SK-N-SH (cell line): ENCODE measurements around the gene HNRNPL. TPM values are rescaled to one million over a fixed set of nuclear protein-coding genes. Genes with fewer than 3 reads are reported as not detected.

ENCODE experiments used
- CTCF ChIA-PET: fragments of 300-600, 350-600 bp; formaldehyde crosslinking; extraction: SDS; loops from one replicate; lab custom pipeline; 2021; lab: Yijun Ruan, JAX
- POLR2A ChIA-PET: fragments of 350-600 bp; sonication (Branson Sonifier 250); formaldehyde crosslinking; extraction: SDS; loops from one replicate; lab custom pipeline; 2020; ENCODE audit warnings: antibody characterized with exemption, inconsistent platforms; lab: Yijun Ruan, JAX
- DNase-seq: peaks from one replicate; pipeline ENCODE4 v3.0.0; 2012
- H2AFZ ChIP-seq: fragments of 200-600 bp; sonication (generic); 2 replicates; pipeline ENCODE4 v1.8.1; 2016; ENCODE audit warnings: antibody characterized with exemption, mild to moderate bottlenecking, low read depth
- H3F3A ChIP-seq: fragments of 200-600 bp; sonication (generic); replicated peaks from 2 replicates; pipeline ENCODE3; 2016; ENCODE audit warnings: antibody characterized with exemption, mild to moderate bottlenecking; ENCODE audit not compliant: insufficient read depth
- H3K27ac ChIP-seq, 2 experiments: fragments of 200-500 bp in 1 of 2; fragments of 200-600 bp in 1 of 2; sonication (Bioruptor generic) in 1 of 2; sonication (generic), shearing (Covaris generic) in 1 of 2; 2 replicates each; pipeline versions ENCODE4 v1.5.1 to v1.6.1; 2014 to 2016; ENCODE audit warnings: low read depth in 2 of 2, inconsistent platforms in 1 of 2, low read length in 1 of 2, mild to moderate bottlenecking in 1 of 2, mixed read lengths in 1 of 2
- H3K27me3 ChIP-seq: fragments of 200-600 bp; sonication (generic), shearing (Covaris generic); 2 replicates; pipeline ENCODE4 v1.6.1; 2016; ENCODE audit warnings: mixed run types; ENCODE audit not compliant: insufficient read depth
- H3K36me3 ChIP-seq, 2 experiments: fragments of 200-500 bp in 1 of 2; fragments of 200-600 bp in 1 of 2; sonication (Bioruptor generic) in 1 of 2; sonication (generic) in 1 of 2; replicated peaks in 1 of 2; 2 replicates each; pipeline versions ENCODE3 to v1.5.1; 2014 to 2016; ENCODE audit warnings: low read length in 1 of 2, mild to moderate bottlenecking in 1 of 2; ENCODE audit not compliant: insufficient read depth in 2 of 2, control insufficient read depth in 1 of 2
- H3K4me1 ChIP-seq, 2 experiments: fragments of 200-500 bp in 1 of 2; fragments of 200-600 bp in 1 of 2; sonication (Bioruptor generic) in 1 of 2; sonication (generic), shearing (Covaris generic) in 1 of 2; 2 replicates each; pipeline versions ENCODE4 v1.5.1 to v1.6.1; 2014 to 2016; ENCODE audit warnings: low read depth in 1 of 2, low read length in 1 of 2, mixed run types in 1 of 2; ENCODE audit not compliant: insufficient read depth in 2 of 2, control insufficient read depth in 1 of 2
- H3K4me2 ChIP-seq: fragments of 200-600 bp; sonication (generic), shearing (Covaris generic); 2 replicates; pipeline ENCODE4 v1.6.1; 2017; ENCODE audit warnings: mixed run types
- H3K4me3 ChIP-seq, 2 experiments: fragments of 200-500 bp in 1 of 2; fragments of 200-600 bp in 1 of 2; sonication (Bioruptor generic) in 1 of 2; sonication (generic), shearing (Covaris generic) in 1 of 2; 2 replicates each; pipeline versions ENCODE4 v1.5.1 to v1.8.1; 2014 to 2016; ENCODE audit warnings: low read depth in 2 of 2, inconsistent platforms in 1 of 2, low read length in 1 of 2, mild to moderate bottlenecking in 1 of 2, mixed read lengths in 1 of 2, moderate library complexity in 1 of 2
- H3K79me2 ChIP-seq: fragments of 200-600 bp; sonication (generic); 2 replicates; pipeline ENCODE4 v1.8.1; 2017; ENCODE audit warnings: mild to moderate bottlenecking; ENCODE audit not compliant: insufficient read depth
- H3K9ac ChIP-seq: fragments of 200-600 bp; sonication (generic); 2 replicates; pipeline ENCODE4 v1.6.1; 2017; ENCODE audit warnings: mixed run types
- H3K9me2 ChIP-seq: fragments of 200-600 bp; sonication (generic); 2 replicates; pipeline ENCODE4 v1.6.1; 2017; ENCODE audit warnings: mixed run types
- H3K9me3 ChIP-seq: fragments of 200-600 bp; sonication (generic); 2 replicates; pipeline ENCODE4 v1.6.1; 2017; ENCODE audit warnings: mixed run types, mild to moderate bottlenecking, moderate library complexity
- H4K20me1 ChIP-seq: fragments of 200-600 bp; sonication (generic); 2 replicates; pipeline ENCODE4 v1.6.1; 2017; ENCODE audit warnings: mild to moderate bottlenecking, mixed run types; ENCODE audit not compliant: insufficient read depth
- CHD2 ChIP-seq: fragments of 150-350 bp; IDR thresholded peaks from 2 replicates; pipeline ENCODE4 v1.6.1; 2018; ENCODE audit warnings: low read length; ENCODE audit not compliant: partially characterized antibody
- ELF1 ChIP-seq: IDR thresholded peaks from 2 replicates; pipeline ENCODE4 v1.4.0; 2012
- EP300 ChIP-seq, 2 experiments: IDR thresholded peaks; 2 replicates each; pipeline versions ENCODE4 v1.4.0 to v1.6.1; 2012; ENCODE audit warnings: borderline replicate concordance in 1 of 2, low read depth in 1 of 2, low read length in 1 of 2
- FOSL2 ChIP-seq: IDR thresholded peaks from 2 replicates; pipeline ENCODE4 v1.4.0; 2012; ENCODE audit warnings: low read depth, mild to moderate bottlenecking, moderate library complexity, borderline replicate concordance
- GABPA ChIP-seq: IDR thresholded peaks from 2 replicates; pipeline ENCODE4 v1.4.0; 2012; ENCODE audit warnings: low read depth, mild to moderate bottlenecking
- GATA2 ChIP-seq: sonication (generic); formaldehyde crosslinking; IDR thresholded peaks from 2 replicates; pipeline ENCODE4 v1.5.0; 2020; ENCODE audit warnings: mild to moderate bottlenecking, missing genetic modification reagents
- JUND ChIP-seq: IDR thresholded peaks from 2 replicates; pipeline ENCODE4 v1.4.0; 2012
- MEF2A ChIP-seq: IDR thresholded peaks from 2 replicates; pipeline ENCODE4 v1.4.0; 2012; ENCODE audit warnings: low read depth, borderline replicate concordance
- MXI1 ChIP-seq: IDR thresholded peaks from 2 replicates; pipeline ENCODE4 v1.6.1; 2012; ENCODE audit warnings: mild to moderate bottlenecking, low read depth, low read length, improper control_type of control experiment
- NFIC ChIP-seq: IDR thresholded peaks from 2 replicates; pipeline ENCODE4 v1.4.0; 2012; ENCODE audit warnings: borderline replicate concordance
- NRF1 ChIP-seq: IDR thresholded peaks from 2 replicates; pipeline ENCODE4 v1.6.1; 2012; ENCODE audit warnings: low read depth, mild to moderate bottlenecking, low read length
- POLR2AphosphoS5 ChIP-seq: IDR thresholded peaks from 2 replicates; pipeline ENCODE4 v1.6.1; 2012; ENCODE audit warnings: low read depth, low read length
- RAD21 ChIP-seq: IDR thresholded peaks from 2 replicates; pipeline ENCODE4 v1.6.1; 2012; ENCODE audit warnings: mild to moderate bottlenecking, low read length
- RXRA ChIP-seq: IDR thresholded peaks from 2 replicates; pipeline ENCODE4 v1.4.0; 2012; ENCODE audit warnings: low read depth, mild to moderate bottlenecking, borderline replicate concordance
- SMC3 ChIP-seq: IDR thresholded peaks from 2 replicates; pipeline ENCODE4 v1.6.1; 2012; ENCODE audit warnings: low read depth, low read length, improper control_type of control experiment
- TAF1 ChIP-seq: IDR thresholded peaks from 2 replicates; pipeline ENCODE4 v1.6.1; 2012; ENCODE audit warnings: low read depth, mild to moderate bottlenecking, low read length, moderate library complexity, borderline replicate concordance
- TCF12 ChIP-seq: IDR thresholded peaks from 2 replicates; pipeline ENCODE4 v1.4.0; 2012
- TEAD4 ChIP-seq: IDR thresholded peaks from 2 replicates; pipeline ENCODE4 v1.4.0; 2012; ENCODE audit warnings: mild to moderate bottlenecking, borderline replicate concordance; ENCODE audit not compliant: insufficient read depth
- YY1 ChIP-seq: IDR thresholded peaks from 2 replicates; pipeline ENCODE4 v1.4.0; 2012; ENCODE audit warnings: low read depth, mild to moderate bottlenecking
- WGBS: methylation state at CpG from one replicate; pipeline ENCODE4 v1.1.6; 2017; ENCODE audit warnings: low lambda C conversion rate; 5-methylcytosine and 5-hydroxymethylcytosine counted together
- polyA plus RNA-seq, 3 experiments: library from polyadenylated mRNA; depleted of rRNA; stranded (reverse); fragments of >200 nt; gene quantifications; 2 replicates each; pipeline ENCODE4 v1.2.3, GENCODE V29; 2012
- TF ChIP-seq, protein P1 (sequence below): IDR thresholded peaks from 2 replicates; pipeline ENCODE4; 2012
- TF ChIP-seq, protein P2 (sequence below): fragments of 150-350 bp; IDR thresholded peaks from 2 replicates; pipeline ENCODE4 v1.6.1; 2016; ENCODE audit warnings: mild to moderate bottlenecking, low read depth, low read length
- TF ChIP-seq, protein P3 (sequence below): IDR thresholded peaks from 2 replicates; pipeline ENCODE4 v1.4.0; 2012; ENCODE audit warnings: low read depth
- TF ChIP-seq, protein P4 (sequence below): fragments of 150-350 bp; IDR thresholded peaks from 2 replicates; pipeline ENCODE4 v1.6.1; 2017; ENCODE audit warnings: antibody characterized with exemption, low read length, low read depth, borderline replicate concordance
- TF ChIP-seq, protein P5 (sequence below): fragments of 200-600 bp; sonication (generic); IDR thresholded peaks from 2 replicates; pipeline ENCODE4 v1.6.1; 2017; ENCODE audit warnings: antibody characterized with exemption, mild to moderate bottlenecking, moderate library complexity
- TF ChIP-seq, protein P6 (sequence below): IDR thresholded peaks from 2 replicates; pipeline ENCODE4 v1.4.0; 2012; ENCODE audit warnings: low read depth, borderline replicate concordance
- TF ChIP-seq, protein P7 (sequence below): IDR thresholded peaks from 2 replicates; pipeline ENCODE4 v1.4.0; 2012; ENCODE audit warnings: low read depth, borderline replicate concordance

HNRNPL gene
- polyA plus RNA-seq (2012; rRNA removed), result 249 and 280 TPM in 2 replicates
- polyA plus RNA-seq (2012; cell fraction: cytosol; rRNA removed), result 177 and 211 TPM in 2 replicates
- 330 and 355 TPM in 2 replicates for polyA plus RNA-seq (2012; cell fraction: nucleus; rRNA removed)

DNA sequence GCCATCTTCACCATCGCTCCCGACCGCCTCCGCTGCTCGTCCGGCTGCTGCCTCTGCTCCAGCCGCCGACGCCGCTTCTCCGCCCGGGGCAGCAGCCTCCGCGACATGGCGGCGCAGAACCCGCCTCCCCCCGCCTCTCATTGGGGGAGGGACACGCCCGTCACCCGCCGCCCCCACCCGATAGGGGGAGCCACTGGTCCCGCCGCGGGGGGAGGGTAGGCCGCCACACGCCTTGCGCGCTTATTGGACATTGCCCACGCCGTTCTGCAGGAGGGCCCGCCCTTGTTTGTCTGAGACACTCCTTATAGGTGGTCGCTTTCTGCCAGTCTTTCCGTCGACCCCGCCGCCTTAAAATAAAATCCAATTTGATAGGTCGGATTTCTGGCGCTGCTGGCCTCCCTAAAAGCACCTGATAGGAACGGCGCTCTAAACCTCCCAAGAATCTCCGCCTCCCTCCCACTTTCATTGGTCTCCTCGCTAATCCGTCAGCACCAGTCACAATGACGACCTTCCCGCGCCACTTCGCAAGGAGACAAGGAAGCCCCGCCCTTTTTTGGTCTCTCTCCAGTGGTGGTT is at the start of gene HNRNPL:
Gene HNRNPL, minus strand, starts transcription at position 127 of the 576 bp plus-strand sequence. Its CDS starts 20 bp downstream, at position 107.
- H3K36me3 ChIP-seq, result peaks cover 25 to 33% of the 10 kb centered on the region in 2 experiments
- ChIA-PET CTCF (interaction anchor here (0.8 to 2.6 kb wide), 2 partner anchors 10 to 80 kb away, joined by 3 to 6 read pairs; partner anchors contain the start of genes MRPS12 and SARS2), POLR2A (interaction anchor here (0.9 to 2.2 kb wide), 3 partner anchors 12 to 80 kb away, joined by 3 to 9 read pairs (median 3); partner anchors contain the start of genes MRPS12 and SARS2)
- H3F3A ChIP-seq, result peaks cover 20% of the 10 kb centered on the region
- H4K20me1 ChIP-seq, result peaks cover 42% of the 10 kb centered on the region
- H3K4me3 ChIP-seq, result peak within 1 kb of the TSS; percentile 67 to 87
- no peak within 1 kb of the TSS for H2AFZ ChIP-seq
- no peaks in the 10 kb centered on the region for H3K27me3 ChIP-seq
- H3K9me3 ChIP-seq, result no peaks in the 10 kb centered on the region
- peak within 1 kb of the TSS; percentile 97 to 99 for H3K27ac ChIP-seq
- peak within 1 kb of the TSS; percentile 100 for H3K9ac ChIP-seq
- under 1% methylated on average over 35 of the region's 50 CpGs for WGBS
- H3K4me2 ChIP-seq, result peak within 1 kb of the TSS; percentile 97
- peaks cover 49% of the 10 kb centered on the region for H3K79me2 ChIP-seq
- DNase-seq, result peak; percentile 96
- H3K9me2 ChIP-seq, result no peaks in the 10 kb centered on the region
- peaks cover 18 to 30% of the 10 kb centered on the region in 2 experiments; a peak in 1 of 4 replicates for H3K4me1 ChIP-seq
- peak; percentile 84; the same call in 1 of the 2 replicates for TF ChIP-seq TAF1
- TF ChIP-seq RAD21, result no peak; the same call in 1 of the 2 replicates
- TF ChIP-seq, protein P1, sequence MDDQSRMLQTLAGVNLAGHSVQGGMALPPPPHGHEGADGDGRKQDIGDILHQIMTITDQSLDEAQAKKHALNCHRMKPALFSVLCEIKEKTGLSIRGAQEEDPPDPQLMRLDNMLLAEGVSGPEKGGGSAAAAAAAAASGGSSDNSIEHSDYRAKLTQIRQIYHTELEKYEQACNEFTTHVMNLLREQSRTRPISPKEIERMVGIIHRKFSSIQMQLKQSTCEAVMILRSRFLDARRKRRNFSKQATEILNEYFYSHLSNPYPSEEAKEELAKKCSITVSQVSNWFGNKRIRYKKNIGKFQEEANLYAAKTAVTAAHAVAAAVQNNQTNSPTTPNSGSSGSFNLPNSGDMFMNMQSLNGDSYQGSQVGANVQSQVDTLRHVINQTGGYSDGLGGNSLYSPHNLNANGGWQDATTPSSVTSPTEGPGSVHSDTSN, result peak; percentile 96
- TF ChIP-seq, protein P2, sequence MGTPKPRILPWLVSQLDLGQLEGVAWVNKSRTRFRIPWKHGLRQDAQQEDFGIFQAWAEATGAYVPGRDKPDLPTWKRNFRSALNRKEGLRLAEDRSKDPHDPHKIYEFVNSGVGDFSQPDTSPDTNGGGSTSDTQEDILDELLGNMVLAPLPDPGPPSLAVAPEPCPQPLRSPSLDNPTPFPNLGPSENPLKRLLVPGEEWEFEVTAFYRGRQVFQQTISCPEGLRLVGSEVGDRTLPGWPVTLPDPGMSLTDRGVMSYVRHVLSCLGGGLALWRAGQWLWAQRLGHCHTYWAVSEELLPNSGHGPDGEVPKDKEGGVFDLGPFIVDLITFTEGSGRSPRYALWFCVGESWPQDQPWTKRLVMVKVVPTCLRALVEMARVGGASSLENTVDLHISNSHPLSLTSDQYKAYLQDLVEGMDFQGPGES, result peak; percentile 79
- no peak for TF ChIP-seq TEAD4
- TF ChIP-seq MEF2A, result no peak
- TF ChIP-seq JUND, result no peak
- TF ChIP-seq, protein P3, sequence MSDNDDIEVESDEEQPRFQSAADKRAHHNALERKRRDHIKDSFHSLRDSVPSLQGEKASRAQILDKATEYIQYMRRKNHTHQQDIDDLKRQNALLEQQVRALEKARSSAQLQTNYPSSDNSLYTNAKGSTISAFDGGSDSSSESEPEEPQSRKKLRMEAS, result no peak
- TF ChIP-seq, protein P4, sequence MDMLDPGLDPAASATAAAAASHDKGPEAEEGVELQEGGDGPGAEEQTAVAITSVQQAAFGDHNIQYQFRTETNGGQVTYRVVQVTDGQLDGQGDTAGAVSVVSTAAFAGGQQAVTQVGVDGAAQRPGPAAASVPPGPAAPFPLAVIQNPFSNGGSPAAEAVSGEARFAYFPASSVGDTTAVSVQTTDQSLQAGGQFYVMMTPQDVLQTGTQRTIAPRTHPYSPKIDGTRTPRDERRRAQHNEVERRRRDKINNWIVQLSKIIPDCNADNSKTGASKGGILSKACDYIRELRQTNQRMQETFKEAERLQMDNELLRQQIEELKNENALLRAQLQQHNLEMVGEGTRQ, result no peak
- TF ChIP-seq EP300 (IDR thresholded peaks at IDR 0.05; ENCODE audit: borderline replicate concordance in 1 of 2, low read depth in 1 of 2, low read length in 1 of 2), result no peak; a peak in 1 of 4 replicates
- TF ChIP-seq, protein P5, sequence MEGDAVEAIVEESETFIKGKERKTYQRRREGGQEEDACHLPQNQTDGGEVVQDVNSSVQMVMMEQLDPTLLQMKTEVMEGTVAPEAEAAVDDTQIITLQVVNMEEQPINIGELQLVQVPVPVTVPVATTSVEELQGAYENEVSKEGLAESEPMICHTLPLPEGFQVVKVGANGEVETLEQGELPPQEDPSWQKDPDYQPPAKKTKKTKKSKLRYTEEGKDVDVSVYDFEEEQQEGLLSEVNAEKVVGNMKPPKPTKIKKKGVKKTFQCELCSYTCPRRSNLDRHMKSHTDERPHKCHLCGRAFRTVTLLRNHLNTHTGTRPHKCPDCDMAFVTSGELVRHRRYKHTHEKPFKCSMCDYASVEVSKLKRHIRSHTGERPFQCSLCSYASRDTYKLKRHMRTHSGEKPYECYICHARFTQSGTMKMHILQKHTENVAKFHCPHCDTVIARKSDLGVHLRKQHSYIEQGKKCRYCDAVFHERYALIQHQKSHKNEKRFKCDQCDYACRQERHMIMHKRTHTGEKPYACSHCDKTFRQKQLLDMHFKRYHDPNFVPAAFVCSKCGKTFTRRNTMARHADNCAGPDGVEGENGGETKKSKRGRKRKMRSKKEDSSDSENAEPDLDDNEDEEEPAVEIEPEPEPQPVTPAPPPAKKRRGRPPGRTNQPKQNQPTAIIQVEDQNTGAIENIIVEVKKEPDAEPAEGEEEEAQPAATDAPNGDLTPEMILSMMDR, result peak; percentile 29; the same call in 1 of the 2 replicates
- peak; percentile 85 for TF ChIP-seq YY1
- TF ChIP-seq MXI1, result no peak
- TF ChIP-seq CHD2, result peak; percentile 97
- peak; percentile 42; the same call in 1 of the 2 replicates for TF ChIP-seq ELF1
- TF ChIP-seq, protein P6, sequence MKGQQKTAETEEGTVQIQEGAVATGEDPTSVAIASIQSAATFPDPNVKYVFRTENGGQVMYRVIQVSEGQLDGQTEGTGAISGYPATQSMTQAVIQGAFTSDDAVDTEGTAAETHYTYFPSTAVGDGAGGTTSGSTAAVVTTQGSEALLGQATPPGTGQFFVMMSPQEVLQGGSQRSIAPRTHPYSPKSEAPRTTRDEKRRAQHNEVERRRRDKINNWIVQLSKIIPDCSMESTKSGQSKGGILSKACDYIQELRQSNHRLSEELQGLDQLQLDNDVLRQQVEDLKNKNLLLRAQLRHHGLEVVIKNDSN, result no peak
- TF ChIP-seq POLR2AphosphoS5, result peak; percentile 67; the same call in 1 of the 2 replicates
- TF ChIP-seq SMC3, result no peak
- no peak for TF ChIP-seq TCF12
- TF ChIP-seq NRF1, result no peak
- no peak for TF ChIP-seq GATA2
- no peak for TF ChIP-seq NFIC
- TF ChIP-seq, protein P7, sequence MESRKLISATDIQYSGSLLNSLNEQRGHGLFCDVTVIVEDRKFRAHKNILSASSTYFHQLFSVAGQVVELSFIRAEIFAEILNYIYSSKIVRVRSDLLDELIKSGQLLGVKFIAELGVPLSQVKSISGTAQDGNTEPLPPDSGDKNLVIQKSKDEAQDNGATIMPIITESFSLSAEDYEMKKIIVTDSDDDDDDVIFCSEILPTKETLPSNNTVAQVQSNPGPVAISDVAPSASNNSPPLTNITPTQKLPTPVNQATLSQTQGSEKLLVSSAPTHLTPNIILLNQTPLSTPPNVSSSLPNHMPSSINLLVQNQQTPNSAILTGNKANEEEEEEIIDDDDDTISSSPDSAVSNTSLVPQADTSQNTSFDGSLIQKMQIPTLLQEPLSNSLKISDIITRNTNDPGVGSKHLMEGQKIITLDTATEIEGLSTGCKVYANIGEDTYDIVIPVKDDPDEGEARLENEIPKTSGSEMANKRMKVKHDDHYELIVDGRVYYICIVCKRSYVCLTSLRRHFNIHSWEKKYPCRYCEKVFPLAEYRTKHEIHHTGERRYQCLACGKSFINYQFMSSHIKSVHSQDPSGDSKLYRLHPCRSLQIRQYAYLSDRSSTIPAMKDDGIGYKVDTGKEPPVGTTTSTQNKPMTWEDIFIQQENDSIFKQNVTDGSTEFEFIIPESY, result no peak
- peak; percentile 49 for TF ChIP-seq GABPA
- no peak for TF ChIP-seq FOSL2
- no peak for TF ChIP-seq RXRA
